GM18511 (cell line): Measurements from ENCODE around the gene CCS.
"Not testable (repeated sequence)": the region's sequence is repeated elsewhere in the genome, so short reads cannot be mapped to it uniquely, and the experiment has no call there.

Source experiments
- ATAC-seq: cut with Tn5 transposase; IDR thresholded peaks from one replicate; pipeline ENCODE4 v1.9.1; 2021; ENCODE audit warnings: mild to moderate bottlenecking, moderate library complexity; ENCODE audit not compliant: unreplicated experiment

CCS gene

DNA sequence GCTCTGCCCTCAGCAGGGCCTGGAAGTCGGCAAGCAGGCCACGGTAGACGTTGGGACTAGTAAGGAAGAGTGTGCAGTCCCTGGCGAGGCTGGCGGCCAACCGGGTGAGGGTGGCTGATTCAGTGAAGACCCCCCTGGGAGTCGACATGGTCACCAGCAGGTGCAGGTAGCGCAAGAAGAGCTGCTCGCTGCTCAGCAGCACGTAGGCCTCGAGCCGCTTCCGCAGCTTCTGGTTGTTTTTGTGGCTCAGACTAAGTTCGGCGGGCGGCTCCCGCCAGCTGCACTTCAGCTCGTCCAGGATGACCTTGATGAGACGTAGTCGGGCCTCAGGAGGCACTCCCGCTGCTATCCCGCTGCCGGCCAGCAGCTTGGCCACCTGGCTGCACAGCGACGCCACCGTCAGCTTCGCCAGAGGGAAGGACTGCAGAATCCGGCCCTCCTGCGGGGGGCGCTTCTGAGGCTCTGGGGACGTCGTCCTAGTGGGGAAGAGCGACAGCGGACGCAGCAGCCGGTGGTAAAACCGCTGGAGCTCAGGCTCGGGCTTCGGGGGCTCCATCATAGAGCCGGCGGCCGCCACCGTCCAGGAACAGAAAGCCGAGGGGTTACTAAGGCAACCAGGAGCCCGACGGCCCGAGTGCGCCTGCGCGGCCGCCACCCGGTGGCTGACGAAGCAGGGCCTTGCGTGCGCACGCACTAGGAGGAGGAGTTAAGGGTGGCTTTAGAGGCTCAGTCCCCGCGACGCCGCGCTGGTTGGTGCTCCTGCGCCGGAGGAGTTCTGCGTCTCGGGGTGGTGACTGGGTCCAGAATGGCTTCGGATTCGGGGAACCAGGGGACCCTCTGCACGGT lies at the start of gene CCS, which contains the start of gene CCDC87:
Gene CCS, plus strand, starts transcription at position 729 of the 846 bp plus-strand sequence. Its CDS starts 77 bp downstream, at position 806.
Gene CCDC87, minus strand, starts transcription at position 607 of the 846 bp plus-strand sequence. Its CDS starts 48 bp downstream, at position 559.
- peak; percentile 94 for ATAC-seq

GRCh38 chr11:66543263-66544107 lies 49.5 kb upstream of the CCS start:
- ATAC-seq = no peak

- not testable (repeated sequence) for ATAC-seq
Measured at GRCh38 chr11:66544952-66545351, 48.0 kb upstream of the CCS start.

DNA sequence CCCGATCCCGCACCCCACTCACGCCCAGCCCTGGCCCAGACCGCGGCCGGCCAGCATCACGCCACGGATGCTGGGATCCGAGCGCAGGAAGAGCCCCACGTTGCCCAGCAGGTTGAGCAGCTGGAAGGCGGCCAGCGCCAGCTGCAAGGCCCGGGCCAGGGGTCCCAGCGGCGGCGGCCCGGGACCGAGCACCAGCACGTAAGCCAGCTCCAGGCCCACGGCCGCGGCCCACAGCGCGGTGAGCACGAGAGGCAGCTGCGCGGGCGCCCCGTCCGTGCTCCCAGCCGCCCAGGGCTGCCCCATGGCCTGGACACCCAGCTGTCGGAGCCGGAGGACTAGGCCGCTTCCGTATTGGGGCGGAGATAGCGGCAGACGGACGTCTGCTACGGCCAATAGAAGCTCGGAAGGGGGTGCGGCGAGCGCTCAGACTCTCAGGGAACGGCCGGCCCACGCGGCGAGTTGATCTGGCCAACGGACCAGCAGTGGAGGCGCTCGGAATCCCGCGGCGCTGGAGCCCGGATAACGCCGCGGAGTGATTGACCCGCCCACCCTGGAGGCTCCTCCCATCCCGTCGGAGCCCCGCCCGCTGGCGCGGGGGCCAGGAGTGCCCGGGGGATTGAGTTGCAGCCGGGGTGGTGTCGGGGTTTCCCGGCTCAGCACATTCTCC lies 47.2 kb upstream of the CCS start, which contains the start of gene ZDHHC24:
Gene ZDHHC24, minus strand, starts transcription at position 348 of the 667 bp plus-strand sequence. Its CDS starts 45 bp downstream, at position 303.
- ATAC-seq = peak; percentile 85

- no peak for ATAC-seq
Measured at GRCh38 chr11:66546368-66546965, 46.5 kb upstream of the CCS start, which contains the start of gene ACTN3. ACTN3 (plus strand) TSS chr11:66546903; CDS start chr11:66546938, 35 bp downstream.

DNA sequence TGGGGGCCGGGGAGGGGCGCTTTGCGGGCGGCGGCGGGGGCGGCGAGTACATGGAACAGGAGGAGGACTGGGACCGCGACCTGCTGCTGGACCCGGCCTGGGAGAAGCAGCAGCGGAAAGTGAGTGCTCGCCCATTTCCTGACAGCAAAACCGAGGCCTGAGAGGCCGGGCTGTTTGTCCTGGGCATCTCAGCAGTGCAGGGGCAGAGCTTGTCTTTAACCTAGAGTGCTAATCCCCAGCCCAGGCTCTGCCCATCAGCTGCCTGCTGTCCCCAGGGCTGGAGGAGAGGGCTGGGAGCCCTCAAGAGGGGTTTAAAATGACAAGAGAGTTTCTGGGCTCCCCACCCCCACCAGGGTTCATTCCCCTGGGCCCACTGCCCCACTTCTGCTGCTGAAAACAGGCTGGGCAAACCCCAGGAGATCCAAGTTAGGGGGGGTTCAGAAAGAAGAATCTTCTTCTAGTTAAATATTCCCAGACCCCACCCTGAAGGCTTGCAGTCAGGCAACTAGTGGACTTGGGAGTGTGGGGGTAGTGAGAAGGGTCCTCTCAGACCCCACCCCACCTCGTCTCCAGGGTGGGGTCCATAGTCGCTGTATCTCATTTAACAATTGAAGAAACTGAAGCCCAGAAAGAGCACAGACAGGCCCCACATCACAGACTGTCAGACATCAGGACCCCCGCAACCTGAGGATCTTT lies 45.9 kb upstream of the CCS start:
- no peak for ATAC-seq

DNA sequence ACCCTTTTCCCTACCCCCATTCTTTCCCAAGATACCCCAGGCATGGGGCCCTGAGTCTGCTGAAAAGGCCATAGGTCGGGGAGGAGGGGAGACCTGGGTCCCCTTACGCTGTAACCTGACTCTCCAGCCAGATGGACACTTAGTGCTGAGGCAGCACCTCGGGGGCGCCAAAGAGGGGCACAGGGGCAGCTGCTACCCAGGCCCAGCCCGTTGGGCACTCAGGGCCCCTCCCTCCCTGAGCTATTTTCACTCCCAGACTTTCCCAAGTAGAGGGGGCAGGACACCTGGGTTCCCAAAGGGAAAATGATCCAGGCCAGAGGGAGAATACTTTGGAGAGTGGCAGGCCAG lies 45.3 kb upstream of the CCS start:
- no peak for ATAC-seq

DNA sequence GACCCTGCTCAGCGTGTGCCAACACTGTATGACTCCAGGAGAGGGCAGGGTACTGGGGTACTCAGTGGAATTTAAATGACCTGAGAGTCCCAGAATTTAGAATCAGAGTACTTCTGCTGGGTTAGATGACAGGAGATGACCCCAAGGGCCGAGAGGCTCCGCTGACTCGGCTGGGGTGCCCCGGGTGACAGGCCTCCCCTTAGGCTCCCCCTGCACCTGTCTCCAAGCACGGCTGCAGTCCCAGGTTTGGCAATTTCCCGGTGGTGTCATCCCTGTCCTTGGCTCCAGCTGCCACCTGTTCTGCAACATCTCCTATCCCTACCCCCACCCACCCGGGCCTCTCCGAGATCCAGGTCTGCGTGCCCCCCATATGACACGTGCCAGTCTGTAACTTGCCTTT lies 44.9 kb upstream of the CCS start:
- no peak for ATAC-seq

DNA sequence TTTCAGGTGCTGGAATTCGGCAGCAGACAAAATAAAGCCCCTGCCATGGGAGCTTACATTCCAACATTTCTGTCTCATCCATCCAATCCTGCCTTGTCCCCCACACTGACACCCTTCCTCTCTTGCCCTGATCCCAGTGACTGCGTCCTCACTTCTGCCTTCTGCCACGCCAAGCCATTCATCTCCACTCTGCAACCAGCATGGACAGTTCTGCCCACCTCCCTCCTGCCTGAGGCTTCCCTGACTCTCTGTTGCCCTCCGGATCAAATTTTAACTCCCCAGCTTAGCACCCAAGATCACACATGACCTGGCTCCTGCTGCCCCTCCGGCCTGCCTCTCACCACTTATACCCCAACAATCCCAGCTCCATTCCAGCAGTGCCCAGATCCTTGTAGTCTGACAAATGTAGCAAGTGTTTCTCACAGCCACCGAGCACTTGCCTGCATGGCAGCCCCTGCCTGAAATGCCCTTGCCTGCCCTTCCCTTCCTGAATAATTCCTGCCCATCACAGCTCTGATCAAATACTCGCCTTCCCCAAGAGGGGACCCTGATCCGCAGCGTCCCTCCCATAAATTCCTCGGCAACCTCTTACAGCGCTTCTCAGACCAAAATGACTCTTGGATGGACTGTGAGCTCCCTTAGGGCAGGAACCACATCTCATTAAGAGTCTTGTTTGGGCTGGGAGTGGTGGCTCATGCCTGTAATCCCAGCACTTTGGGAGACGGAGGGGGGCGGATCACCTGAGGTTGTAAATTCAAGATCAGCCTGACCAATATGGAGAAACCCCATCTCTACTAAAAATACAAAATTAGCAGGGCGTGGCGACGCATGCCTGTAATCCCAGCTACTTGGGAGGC lies 44.0 kb upstream of the CCS start:
- ATAC-seq = no peak

DNA sequence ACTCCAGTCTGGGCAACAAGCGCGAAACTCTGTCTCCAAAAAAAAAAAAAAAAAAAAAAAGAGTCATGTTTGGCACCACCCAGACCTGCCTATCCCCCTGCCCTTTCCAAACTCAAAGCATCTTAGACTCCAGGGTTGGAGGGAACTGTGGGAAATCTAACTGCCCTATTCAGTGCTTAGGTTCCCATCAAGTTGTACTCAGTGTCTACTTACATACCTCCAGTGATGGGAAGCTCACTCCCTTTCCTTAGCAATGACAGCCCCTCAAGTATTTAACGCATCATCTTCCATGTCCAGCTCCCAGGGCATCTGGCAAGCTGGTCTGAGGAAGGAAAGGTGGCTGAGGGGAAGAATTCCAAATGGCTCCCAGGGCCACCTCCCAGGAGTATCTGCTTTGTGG lies 43.3 kb upstream of the CCS start:
- ATAC-seq = no peak

GRCh38 chr11:66550887-66551286 lies 42.1 kb upstream of the CCS start:
- ATAC-seq = no peak

DNA sequence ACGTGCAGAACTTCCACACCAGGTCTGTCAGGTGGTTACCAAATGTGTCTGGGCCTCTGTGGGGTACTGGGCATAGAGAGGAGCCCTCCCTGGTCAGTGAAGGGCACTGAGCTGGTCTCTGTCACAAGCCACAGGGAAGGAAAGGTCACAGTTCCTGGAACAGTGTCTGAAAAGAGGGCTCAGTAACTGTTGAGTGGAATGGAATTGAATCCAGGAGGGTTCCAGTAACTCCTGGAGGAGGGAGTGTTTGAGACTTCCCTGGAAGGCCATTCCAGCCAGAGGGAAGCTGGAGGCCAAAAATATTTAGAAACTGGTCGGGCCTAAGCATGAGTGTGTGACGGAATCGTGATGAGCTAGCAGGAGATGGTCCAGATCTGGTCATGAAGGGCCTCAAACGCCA lies 38.4 kb upstream of the CCS start:
- ATAC-seq = no peak

DNA sequence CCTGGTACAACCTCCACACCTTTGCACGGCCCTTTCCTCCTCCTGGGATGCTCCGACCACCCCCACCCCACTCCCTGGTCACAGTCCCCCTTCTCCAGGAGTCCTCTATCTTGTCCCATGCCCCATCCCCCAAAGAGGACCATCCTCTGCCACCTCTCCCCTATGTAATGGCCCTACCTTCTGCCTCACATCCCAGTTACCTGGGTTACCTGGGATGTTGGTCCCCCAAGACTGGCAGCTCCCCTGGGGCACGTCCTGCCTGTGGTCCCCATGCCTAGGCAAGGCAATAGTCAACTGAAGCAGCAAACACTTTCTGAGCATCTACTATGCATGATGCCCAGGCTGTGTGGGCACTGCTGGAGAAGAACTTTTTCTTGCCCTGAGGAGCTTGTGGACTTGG lies 37.6 kb upstream of the CCS start:
- no peak for ATAC-seq

DNA sequence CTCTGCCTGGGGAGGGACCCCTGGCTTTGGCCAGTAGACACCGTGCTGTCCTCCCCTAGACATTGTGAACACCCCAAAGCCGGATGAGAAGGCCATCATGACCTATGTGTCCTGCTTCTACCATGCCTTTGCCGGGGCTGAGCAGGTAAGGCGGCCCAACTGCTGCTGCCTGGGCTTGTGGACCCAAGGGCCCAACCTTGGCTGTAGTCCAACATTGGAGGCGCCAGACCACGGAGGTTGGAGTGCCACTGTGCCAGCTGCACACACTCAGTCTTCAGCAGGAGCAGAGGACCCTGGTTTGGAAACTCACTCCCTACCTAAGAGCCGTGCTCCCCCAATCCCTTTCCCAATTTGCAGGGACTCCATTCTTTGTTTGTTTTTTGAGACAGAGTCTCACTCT lies 36.9 kb upstream of the CCS start:
- ATAC-seq = no peak

- no peak for ATAC-seq
Measured at GRCh38 chr11:66557733-66558326, 35.2 kb upstream of the CCS start.

GRCh38 chr11:66559142-66559865 lies 33.7 kb upstream of the CCS start:
- no peak for ATAC-seq

DNA sequence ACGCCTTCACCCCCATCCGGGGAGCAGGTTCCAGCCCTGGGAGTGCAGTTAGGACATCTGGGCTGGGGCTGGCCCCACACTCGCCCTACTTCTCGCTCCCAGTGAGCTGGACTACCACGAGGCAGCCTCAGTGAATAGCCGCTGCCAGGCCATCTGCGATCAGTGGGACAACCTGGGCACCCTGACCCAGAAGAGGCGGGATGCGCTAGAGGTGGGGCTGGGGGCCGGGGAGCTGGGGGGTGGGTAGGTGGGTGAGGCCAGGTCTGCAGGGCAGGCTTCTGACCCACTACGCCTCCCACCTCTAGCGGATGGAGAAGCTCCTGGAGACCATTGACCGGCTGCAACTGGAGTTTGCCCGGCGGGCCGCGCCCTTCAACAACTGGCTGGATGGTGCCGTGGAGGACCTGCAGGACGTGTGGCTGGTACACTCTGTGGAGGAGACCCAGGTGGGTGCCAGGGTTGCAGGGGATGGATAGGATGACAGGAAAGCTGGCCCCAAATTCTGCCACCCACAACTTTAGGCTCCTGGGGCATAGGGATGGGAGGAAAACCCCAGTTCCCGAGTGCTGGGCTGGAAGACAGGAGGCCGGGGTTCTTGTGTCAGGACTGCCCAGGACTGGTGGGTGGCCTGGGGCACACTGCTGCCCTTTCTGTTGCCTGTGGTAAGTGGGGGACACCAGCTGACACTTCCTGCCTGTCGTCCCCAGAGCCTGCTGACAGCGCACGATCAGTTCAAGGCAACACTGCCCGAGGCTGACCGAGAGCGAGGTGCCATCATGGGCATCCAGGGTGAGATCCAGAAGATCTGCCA lies 32.9 kb upstream of the CCS start:
- no peak for ATAC-seq
